ENCODE measurements around the gene SLC25A21.
"Not testable (repeated sequence)": the region's sequence is repeated elsewhere in the genome, so short reads cannot be mapped to it uniquely, and the experiment has no call there.

SLC25A21 gene

DNA sequence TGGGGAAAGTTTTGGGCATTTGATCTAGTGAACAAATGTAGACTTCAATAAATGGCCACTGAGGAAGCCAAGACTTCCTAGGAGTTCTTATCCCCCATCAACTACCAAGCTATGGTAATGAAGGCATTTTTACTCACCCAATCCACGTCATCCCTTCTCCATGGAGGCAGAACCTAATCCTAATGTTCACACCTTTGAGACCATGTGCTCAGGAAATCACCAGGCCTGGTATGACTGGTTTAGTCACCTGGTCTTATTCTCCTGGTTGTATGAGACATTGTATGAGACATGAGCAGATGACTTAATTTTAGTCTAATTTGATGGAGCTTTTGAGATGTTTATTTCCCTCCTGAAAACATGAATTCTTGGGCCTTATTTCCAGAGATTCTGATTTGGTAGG lies 422.2 kb downstream of the SLC25A21 start:
- no peak for DNase-seq

DNA sequence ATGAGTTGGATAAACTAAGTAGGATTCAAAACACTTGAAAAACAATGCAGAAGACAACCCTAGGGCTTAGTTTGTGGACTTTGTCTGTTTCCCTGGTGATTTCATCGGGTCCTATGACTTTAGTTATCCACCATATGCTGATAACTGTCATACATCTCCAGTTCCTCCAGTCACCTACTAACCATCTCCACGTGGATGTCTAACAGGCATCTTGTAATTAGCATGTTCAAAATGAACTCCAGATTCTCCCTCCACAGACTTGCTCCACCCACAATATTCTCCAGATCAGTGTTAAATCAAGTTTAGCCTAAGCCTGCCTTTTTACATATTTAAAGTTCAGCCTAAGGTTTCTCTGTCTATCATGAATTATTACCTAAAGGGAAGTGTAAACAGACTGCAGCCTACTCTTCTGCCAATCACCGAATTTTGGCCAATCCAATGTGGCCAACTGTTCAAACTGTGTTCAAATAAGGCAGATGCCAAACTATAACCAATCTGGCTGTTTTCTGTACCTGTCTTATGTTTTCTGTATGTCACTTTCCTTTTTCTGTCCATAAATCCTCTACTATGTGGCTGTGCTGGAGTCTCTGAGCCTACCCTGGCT lies 423.7 kb downstream of the SLC25A21 start:
- no peak for DNase-seq

DNA sequence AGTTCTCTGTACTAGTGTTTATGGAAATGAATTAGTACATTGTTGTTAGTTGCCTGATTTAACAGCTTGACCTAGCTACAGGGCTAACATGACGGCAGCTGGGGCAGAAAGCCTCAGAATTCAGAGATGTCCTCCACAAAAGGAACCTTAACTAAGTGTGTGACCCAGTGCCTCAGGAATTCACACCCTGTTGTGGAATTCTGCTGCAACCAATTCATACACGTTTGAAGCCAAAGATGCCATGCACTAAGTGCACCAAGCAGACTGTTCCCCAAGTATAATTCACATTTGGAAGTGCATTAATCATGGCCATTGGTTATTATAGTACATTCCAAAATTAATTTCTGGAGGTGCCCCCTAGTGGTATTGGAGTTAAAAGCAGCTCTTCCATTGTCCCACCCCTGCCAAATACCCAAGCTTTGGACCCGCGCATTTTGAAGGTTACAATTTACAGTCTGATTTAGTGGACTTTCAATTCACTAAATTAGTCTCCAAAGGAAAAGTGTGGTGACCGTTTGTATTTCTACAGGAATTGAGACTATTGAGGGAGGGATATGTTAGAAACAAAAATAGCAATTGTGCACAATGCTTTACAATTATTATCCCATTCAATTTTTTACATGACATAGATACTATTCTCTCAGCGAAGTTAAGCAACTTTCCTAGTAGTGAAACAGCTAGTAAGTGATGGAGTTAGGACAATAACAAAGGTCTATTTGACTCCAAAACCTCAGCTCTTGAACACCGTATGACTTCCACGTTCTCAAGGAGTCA lies 424.8 kb downstream of the SLC25A21 start:
- DNase-seq, result no peak

DNA sequence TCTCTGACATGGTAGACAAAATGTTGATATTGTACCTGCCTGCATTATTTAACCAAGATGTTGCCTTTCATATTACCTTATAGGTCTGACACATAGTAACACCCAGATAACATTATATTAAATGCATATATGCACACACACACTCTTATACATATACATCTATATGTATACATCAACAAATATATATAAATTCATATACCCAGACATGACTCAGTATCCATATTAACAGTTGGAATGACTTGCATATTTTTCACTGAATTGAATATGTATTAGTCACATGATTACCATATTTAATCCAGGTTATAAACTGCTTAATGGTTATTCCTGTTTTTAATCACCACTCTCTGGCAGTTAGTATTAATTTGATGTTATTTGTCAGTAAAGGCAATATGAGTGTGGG lies 425.5 kb downstream of the SLC25A21 start:
- DNase-seq, result no peak

DNA sequence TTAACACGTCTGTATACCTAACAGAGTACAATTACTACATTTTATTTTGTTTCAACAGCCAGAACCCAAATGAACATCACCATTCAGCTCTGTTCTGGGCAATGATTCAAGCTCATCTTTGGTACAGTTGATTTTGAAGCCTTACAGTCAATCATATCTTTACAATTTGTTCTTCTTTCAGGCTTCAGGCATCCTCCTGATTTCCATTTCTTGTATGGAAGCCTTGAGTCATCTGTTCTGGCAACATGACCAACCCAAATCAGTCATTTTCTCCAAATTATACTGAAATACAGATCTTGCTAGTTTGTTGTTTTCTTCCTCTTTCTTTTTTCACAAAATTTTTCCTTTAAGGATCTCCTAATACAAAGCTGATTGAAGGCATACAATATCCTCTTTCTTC lies 430.5 kb downstream of the SLC25A21 start:
- no peak for DNase-seq

DNA sequence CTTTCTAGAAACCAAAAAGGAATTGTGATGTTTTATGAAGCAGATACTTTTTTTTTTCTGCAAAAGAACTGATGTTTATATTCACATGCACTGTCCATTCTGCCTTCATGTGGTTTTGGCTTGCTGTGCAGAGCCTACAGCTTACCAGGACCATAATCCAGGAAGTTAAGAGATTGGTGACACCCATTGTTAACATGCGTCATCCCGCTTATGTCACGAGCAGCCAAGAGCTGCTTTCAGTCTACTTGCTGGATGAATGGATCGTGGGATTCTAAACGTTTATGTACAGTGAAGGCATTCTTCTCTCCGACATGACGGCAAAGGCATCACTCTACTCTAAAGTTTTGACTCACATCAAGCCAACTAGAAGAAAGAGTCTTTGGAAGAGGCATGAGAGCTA lies 434.1 kb downstream of the SLC25A21 start:
- no peak for DNase-seq

DNA sequence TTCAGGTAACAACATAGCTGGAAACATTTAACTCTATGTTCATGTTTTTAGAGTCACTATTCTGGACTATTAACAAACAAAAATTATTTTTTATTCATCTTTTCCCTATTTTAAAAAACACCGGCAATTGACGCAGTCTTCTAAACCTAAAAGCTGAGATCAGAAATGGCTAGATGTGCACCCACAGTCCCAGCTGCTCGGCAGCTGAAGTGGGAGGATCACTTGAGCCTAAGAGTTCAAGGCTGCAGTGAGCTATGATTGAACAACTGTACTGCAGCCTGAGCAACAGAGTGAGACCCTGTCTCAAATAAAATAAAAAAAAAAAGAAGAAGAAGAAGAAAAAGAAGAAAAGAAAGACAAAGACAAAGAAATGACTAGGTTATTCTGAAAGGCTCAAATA lies 446.3 kb downstream of the SLC25A21 start:
- DNase-seq, result no peak

DNA sequence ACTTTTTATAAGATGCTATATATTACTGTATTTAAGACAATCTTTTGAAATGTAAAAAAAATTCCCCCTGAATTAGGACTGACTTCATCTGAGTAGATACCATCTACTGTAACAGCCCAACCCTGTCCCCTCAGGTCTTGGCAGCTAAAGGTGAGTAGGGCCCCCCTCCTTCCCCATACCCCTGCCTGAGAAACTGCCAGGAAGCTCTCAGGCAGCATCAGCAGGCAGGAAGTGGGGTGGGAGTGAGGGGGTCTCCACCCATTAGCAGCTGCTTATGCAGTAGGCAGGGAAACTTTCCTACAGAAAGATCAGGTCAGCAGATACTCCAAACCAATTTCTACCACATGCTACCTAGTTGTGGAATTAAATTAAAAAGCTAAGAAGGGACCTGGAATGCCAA lies 448.2 kb downstream of the SLC25A21 start:
- no peak for DNase-seq

DNA sequence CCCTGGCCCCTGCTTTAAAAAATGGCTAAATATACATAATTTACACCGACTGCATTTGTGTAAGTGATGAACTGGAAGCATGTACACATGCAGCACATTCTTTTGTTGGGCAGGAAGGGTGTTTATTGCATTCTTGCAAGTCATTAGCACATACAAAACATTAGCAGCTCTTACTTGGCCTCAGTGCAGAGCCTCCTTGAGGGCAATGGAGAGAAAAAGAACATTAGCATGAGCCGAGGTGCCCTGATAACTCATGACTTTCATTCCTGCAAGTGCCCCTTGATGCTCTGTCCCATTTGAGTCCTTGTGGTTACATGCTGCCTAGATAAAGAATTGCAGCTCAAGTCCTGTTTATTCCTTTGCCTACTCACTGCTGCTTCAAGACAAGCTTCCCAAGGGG lies 448.9 kb downstream of the SLC25A21 start:
- no peak for DNase-seq

DNA sequence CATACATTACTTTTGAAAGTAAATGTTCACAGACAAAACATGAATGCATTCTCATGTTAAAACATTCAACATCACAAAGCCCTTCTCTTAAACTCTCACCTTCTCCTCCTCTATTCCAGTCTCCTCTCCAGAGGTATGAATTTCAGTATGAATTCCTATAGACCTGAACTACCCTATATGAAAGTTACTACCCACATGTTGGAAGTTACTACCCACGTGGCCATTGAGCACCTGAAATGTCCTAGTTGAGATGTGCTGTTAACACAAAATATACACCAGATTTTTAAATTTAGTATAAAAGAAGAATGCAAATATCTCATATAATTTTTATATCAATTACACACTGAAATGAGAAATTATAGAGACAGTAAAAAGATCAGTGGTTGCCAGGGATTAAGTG lies 450.5 kb downstream of the SLC25A21 start:
- DNase-seq, result no peak

DNA sequence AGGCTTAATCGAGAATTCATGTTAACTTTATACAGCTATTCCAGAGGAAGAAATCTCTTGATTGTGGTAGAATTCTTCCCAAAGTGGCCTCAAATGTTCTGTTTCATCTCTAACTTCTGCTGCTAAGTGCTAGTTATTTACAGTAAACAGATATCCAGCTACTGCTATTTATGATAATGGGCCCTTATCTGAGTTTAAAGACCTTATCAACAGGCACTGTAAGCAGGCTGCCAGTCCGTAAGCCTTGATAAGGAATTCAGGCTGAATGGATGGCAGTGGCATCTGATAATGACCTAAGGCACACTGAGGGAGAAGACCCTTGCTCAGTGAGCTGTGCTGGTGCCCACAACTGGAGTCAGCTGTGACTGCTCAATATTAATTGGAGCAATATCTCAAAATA lies 451.7 kb downstream of the SLC25A21 start:
- no peak for DNase-seq

DNA sequence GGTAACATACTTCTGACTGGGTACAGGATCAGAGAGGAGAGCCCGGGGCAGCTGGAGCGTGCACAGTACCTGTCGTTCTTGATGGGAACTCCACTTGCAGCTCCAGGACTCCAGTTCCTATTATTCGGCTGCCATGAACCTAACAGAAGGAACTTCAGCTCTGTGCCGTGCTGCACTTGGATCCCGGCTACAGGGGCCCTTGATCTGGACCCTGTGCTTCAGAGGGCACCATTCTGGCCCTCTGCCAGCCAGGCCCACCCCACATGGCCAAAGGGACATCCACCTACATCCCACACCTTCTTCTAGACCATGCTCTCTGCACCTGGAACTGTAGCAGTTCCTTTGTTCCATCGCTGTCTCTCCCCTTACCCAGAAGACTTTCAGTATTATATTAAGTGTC lies 452.6 kb downstream of the SLC25A21 start:
- no peak for DNase-seq

DNA sequence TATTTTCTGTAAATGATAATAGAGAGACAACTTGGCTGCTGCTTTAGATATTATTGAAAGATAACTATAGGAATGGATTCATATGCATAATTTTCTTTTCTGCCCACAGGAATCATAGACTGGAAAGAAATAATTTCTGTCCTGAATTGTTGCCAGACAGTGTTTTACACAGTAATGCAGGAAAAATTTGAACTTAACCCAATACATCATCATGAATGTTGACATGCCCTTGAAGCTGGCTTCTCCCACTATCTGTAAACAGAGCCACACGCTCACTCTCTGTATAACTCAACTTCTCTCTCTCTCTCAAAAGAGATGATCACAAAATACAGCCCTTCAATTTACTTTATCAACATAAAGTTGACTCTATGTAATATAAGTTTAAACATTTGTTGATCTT lies 454.2 kb downstream of the SLC25A21 start:
- DNase-seq, result no peak

DNA sequence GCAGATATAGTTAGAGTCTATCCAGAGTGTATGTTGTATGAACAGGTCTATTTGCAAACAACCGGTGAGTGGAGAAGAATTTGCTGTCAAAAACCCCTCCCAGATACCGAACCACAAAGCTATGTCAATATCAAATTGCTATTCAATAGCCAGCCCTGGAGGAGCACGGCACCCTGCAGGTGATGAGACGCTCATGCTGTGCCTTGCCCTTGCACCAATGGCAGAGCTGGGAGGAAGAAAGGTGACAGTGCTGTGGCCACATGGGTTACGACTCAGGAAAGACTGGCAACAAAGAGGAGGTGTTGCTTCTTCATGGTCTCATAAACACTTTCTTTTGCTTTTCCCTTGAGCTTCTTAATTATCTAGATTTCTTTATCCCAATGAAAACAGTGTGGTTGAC lies 455.0 kb downstream of the SLC25A21 start:
- DNase-seq, result no peak

DNA sequence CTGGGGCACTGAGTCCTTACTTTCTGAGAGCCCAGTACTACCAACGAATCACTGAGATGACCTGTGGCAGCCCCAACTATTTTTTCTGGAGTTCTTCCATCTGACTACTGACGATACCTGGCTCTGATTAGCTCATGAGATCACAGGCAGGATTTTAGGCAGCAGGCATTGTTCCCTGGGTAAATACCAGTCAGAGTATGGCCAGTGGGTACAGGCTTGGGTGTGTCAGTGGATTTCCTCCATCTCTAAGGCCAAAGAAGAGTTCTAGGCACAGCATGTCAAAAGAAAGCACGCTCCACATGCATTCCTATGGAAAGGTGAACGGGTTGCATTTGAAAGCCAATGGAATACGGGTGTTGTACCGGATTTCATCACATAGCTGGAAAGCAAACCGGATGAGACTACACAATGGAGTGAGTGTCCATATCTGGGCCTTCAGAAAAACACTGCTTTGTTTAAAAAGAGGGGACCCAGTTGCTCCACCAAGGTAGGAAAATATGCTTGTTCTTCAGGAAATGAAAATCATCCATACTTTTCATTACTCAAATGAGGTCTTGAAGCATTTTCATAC lies 455.7 kb downstream of the SLC25A21 start:
- no peak for DNase-seq

DNA sequence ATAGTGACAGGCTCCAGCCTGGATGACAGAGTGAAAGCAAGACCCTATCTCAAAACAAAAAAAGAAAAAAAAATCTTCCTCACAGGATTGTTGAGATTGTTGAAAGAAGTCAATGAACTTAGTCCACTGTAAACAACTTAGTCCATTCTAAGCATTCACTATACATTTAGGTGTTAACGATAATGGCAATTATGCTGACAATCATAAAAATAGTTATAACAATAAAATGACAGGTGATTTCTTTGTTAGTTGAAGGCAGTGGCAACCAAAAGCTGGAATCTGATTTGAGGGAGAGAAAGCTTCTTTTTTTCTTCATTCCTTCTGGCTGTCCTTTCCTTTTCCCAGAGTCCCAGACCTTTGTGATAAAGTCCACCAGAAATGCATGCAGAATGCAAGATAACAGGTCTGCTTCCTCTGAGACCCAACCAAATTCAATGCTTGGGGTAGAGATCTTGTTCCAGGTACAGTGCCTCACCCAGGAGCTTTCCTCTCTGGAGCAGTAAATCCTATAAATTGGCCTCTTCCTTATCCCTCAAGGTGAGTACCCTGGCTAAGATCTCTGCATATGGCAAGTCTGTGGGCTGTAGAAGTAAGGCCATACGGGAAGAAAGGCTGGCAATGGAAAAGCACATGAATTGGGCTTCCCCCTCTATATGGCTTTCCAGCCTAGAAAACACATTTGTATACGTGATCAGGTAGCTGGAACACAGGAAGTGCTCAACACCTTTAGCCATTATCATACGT lies 458.3 kb downstream of the SLC25A21 start:
- DNase-seq, result no peak

DNA sequence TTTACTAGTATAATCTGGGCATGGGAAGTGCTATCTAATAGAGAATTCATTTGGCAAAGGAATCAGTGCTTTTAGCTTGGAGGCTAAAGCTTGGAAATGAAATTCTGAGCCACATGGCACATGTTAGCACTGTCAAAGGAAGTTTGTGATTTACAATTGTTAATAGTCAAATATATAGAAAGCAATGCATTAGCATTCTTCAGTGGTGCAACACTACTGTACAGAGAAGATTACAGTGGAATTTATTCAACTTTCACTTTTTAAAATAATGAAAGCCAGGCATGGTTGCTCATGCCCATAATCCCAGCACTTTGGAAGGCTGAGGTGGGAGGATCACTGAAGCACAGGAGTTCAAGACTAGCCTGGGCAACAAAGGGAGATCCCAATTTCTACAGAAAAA lies 464.8 kb downstream of the SLC25A21 start:
- no peak for DNase-seq

DNA sequence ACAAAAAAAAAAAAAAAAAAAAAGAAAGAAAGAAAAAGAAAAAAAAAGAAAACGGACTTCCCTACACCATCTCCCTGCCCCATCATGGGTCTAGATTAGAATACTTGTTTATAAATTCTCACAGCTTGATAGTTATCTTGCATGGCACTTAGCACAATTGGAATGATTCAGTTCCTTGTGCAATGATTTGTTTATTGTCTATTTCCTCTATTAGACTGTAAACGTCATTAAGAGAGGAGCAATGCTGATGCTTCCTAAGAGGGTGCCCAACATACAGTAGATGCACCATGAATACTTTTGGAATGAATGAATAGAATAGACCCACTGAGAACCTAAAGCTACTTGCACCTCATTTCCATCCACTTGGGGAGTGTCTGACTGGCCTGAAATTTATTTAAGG lies 469.9 kb downstream of the SLC25A21 start:
- DNase-seq, result no peak

DNA sequence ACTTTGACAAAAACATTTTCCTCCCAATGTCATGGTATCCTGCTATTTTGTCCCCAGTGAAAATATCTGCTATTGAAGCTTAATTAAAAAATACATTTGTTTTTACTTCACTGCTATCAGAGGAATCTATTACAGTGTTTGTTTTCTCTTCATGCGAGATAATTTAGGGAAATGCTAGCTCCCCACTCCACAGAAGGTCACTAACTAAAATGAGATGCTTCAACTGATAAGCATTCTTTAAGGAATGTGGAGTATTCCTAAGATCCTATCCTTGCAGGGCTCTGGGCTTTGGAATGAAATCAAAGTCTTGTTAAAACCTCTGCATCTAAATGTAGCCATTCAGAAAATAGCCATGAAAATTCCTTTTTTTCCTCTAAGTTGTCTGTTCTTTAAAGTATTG lies 471.3 kb downstream of the SLC25A21 start:
- no peak for DNase-seq

DNA sequence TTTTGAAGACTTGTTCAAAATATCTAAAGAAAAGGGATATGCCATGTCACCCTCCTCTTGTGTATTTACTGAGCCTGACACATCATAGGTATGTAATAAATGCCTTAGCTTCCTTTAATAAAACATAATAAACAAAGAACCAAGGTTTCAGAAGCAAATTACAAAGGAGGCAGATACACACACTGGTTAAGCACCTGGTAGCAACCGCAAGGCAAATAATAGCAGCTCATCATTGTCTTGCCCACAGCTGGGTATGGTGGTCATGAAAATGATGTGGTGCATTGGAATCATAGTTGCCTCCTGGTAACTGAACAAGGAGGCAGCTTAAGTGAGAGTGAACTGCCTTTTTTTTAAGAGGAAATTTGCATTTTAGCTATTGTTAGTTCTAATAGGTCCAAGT lies 471.8 kb downstream of the SLC25A21 start:
- no peak for DNase-seq

DNA sequence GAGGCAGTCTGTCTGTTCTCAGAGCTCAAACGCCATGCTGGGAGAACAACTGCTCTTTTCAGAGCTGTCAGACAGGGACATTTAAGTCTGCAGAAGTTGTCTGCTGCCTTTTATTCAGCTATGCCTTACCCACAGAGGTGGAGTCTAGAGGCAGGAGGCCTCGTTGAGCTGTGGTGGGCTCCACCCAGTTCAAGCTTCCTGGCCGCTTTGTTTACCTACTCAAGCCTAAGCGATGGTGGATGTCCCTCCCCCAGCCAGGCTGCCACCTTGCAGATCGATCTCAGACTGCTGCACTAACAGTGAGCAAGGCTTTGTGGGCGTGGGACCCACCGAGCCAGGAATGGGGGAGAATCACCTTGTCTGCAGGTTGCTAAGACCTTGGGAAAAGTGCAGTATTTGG lies 473.0 kb downstream of the SLC25A21 start:
- DNase-seq, result not testable (repeated sequence)

DNA sequence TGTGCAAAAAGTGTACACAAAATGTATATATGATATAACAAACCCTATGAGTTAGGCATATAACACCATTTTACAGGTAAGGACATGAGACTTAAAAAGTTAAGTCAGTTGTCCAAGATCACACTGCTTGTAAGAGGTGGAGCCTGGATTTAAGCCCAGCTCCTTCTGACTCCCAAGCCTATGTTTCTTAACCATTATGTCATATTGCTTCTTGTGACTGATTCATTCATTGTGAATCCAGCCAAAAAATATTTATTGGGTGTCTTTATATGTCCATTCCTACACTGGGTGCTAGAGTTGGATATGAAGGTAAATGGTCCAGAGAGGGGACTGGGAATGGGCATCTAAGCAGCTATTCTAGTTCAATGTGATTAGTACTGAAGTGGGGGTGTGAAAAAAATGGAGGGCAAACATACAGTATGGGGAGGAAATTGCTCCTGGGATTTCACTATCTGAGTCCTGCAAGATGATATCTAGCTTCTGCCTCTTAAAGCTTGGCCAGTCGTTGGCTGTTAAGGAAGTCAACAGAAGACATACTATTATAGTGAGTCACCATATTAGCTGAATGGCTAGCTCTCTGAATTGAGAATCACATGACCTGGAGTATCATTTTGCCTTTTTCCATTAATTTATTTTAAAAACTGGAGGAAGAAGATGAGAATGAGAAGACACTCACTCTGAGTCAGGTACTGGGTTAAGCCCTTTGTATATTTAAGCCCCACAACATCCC lies 481.9 kb downstream of the SLC25A21 start:
- no peak for DNase-seq

DNA sequence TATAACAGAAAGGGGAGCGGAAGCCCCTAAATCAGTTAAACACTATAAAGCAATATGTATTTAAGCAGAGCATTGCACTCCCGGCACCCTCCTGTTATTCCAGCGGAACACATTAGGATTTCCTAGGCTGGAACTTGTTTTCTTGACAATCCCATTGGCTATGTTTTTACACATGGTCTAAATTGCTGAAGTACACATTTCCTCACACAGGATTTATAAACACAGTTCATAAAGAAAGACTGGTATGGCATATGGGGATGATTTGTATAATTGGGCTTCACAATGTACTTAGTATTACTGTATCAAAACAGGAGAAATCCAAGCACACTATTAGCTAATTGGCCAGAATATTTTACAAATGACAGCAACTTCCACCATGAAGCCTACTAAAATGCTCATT lies 487.5 kb downstream of the SLC25A21 start:
- no peak for DNase-seq

Measured in activated CD4-positive, alpha-beta T cell treated with anti-CD3 and anti-CD28 coated beads for 1 hour (primary cell).